AG04449 (cell line): ENCODE results near the gene USF2.

Experiments
- CTCF ChIA-PET: fragments of 350-600 bp; formaldehyde crosslinking; extraction: SDS; loops from one replicate; lab custom pipeline; 2021; ENCODE audit warnings: antibody characterized with exemption; lab: Yijun Ruan, JAX
- POLR2A ChIA-PET: fragments of 400-600, 350-600 bp; formaldehyde crosslinking; extraction: SDS; loops from one replicate; lab custom pipeline; 2020; ENCODE audit warnings: antibody characterized with exemption, inconsistent platforms; lab: Yijun Ruan, JAX
- DNase-seq: peaks from one replicate; pipeline ENCODE4 v3.0.0-alpha.2; 2010; ENCODE audit warnings: low read depth, low spot score
- H3K4me3 ChIP-seq: 2 replicates; pipeline ENCODE4 v1.5.1; 2011; ENCODE audit warnings: low read depth, mild to moderate bottlenecking, control low read depth, low read length
- TF ChIP-seq, protein P1 (sequence below): IDR thresholded peaks from one replicate; pipeline ENCODE4 v1.5.1; 2011; ENCODE audit warnings: mild to moderate bottlenecking, moderate library complexity, low read length, control low read depth, inconsistent platforms; ENCODE audit not compliant: insufficient read depth; ENCODE audit errors: missing control alignments

Gene USF2

DNA sequence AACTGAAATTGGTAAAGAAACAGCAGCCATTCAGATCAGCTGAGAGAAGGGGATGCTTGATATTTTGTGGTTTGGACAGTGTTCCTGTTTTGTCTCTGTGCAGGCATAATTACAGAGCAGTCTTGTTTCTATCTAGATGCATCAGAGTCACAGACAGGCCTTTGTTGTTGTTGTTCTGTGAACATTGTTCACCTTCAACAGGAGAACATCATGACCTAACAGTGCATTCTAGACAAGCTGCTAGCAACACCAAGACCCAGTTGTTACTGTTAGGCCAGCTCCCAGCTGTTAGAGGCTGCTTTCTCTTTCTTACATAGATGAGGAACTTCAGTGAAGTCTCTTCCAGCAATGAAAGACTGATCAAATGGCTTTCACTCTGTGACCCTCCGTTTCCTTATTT is 28.4 kb upstream of the USF2 start:
- CTCF ChIA-PET = no interaction called here
- POLR2A ChIA-PET = no interaction called here
- TF ChIP-seq, protein P1, sequence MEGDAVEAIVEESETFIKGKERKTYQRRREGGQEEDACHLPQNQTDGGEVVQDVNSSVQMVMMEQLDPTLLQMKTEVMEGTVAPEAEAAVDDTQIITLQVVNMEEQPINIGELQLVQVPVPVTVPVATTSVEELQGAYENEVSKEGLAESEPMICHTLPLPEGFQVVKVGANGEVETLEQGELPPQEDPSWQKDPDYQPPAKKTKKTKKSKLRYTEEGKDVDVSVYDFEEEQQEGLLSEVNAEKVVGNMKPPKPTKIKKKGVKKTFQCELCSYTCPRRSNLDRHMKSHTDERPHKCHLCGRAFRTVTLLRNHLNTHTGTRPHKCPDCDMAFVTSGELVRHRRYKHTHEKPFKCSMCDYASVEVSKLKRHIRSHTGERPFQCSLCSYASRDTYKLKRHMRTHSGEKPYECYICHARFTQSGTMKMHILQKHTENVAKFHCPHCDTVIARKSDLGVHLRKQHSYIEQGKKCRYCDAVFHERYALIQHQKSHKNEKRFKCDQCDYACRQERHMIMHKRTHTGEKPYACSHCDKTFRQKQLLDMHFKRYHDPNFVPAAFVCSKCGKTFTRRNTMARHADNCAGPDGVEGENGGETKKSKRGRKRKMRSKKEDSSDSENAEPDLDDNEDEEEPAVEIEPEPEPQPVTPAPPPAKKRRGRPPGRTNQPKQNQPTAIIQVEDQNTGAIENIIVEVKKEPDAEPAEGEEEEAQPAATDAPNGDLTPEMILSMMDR = no peak
- no peak for DNase-seq
- H3K4me3 ChIP-seq = no peak overlapping the region

DNA sequence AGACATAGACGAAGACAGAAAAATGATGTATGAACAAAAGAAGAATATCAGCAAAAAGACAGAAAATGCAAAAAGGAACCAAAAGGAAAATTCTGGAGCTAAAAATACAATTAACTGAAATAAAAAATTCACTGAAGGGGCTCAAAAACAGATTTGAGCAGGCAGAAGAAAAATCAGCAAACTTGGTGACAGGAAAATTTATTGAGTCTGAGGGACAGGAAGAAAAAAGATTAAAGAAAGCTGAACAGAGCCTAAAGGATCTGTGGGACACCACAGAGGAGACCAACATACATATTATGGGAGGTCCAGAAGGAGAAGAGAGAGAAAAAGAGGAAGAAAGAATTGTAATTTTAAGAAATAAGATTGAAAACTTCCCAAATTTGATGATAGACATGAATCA is 27.3 kb upstream of the USF2 start:
- no peak for DNase-seq
- CTCF ChIA-PET = interaction anchor here (1.2 kb wide), 1 partner anchor 32 kb away, joined by 4 read pairs; no protein-coding TSS in a partner anchor
- TF ChIP-seq, protein P1 = no peak
- POLR2A ChIA-PET = no interaction called here
- no peak overlapping the region for H3K4me3 ChIP-seq

DNA sequence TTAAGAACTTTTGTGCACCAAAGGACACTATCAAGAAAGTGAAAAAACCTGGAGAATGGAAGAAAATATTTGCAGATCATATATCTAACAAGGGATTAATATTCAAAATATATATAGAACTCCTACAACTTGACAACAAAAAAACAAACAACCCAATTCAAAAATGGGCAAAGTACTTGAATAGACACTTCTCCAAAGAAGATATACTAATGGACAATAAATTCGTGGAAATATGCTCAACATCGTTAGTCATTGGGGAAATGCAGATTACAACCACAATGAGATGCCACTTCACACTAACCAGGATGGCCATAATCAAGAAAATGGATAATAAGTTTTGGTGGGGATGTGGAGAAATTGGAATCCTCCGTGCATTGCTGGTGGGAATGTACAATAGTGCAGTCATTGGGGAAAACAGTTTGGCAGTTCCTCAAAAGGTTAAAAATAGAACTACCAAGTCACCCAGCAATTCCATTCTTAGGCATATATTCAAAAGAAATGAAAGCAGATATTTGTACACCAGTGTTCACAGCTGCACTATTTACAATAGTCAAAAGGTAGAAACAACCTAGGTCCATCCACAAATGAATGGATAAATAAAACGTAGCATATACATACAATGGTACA is 22.2 kb upstream of the USF2 start:
- CTCF ChIA-PET = no interaction called here

DNA sequence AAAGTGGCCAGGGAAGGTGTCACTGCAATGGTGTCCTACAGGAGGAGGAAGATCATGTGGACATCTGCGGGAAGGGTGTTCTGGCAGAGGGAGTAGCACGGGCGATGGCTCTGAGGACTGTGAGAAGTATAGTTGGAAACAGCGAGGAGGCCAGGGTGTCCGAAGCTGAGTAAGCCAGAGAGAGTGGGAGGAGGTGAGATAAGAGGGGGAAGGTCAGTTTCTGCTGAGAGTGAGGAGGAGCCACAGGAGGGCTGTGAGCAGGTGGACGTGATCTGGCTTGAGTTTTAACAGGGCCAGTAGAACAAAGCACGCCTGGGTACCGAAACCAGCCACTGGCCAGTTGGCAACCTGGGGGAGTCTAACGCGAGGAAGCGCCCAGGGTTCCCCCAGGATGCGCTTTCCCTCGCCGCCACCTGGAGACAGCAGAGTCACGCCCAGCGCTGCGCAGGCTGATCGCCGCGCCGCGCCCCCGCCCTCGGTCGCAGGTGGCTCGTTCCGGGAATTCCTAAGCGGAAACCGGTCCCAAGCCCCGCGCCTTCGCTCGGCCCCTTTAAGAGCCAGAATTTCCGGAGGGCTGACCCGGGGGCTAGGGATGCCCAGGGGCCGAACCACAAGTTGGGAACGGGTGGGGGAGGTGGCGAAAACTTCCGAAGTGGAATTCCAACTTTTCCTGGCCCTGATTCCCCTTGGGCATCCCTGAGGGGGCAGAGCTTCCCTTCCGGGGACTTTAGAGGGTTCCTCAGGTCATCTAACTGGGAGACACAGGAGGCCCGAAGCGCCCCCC is 21.0 kb upstream of the USF2 start:
- CTCF ChIA-PET = no interaction called here
- TF ChIP-seq, protein P1 = no peak
- no peak overlapping the region for H3K4me3 ChIP-seq
- POLR2A ChIA-PET = no interaction called here
- DNase-seq = no peak

More for the DNA sequence above, 22.2 kb upstream of the USF2 start:
- no peak for DNase-seq
- POLR2A ChIA-PET = no interaction called here
- no peak overlapping the region for H3K4me3 ChIP-seq
- TF ChIP-seq, protein P1 = no peak

DNA sequence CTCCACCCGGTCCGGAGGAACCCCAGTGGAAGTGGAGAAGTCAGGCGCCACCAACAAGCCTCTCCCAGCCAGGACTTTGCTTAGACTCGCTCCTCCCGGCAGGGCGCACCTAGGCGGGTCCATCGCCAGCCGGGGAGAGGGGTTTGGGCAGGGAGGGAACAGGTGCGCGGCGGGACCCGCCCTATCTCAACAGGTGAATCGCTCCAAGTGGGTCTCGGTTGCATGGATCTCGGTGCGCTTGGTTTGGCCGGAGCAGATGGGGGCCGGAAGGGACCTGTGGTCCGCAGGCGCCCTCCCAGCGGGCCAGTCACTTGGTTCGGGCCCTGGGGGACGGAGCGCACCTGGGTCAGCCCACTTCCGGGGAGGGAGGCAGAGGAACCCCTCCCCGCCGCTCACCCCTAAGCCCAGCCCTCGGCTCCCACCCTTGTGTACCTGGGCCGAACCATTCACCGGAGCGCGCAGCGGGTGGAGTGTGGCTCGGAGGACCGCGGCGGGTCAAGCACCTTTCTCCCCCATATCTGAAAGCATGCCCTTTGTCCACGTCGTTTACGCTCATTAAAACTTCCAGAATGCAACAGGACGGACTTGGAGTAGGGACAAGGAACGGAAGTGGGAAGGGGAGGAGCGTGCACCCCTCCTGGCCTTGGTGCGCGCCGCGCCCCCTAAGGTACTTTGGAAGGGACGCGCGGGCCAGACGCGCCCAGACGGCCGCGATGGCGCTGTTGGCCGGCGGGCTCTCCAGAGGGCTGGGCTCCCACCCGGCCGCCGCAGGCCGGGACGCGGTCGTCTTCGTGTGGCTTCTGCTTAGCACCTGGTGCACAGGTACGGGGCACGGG is 20.2 kb upstream of the USF2 start, which contains the start of gene LSR:
TSS of gene LSR (plus strand) at position 693 of the 836 bp plus-strand sequence. CDS start at position 714, 21 bp downstream.
- H3K4me3 ChIP-seq = no peak within 1 kb of the TSS
- ChIA-PET CTCF (no interaction called here), POLR2A (no interaction called here)
- TF ChIP-seq, protein P1 = no peak
- DNase-seq = no peak
